ENCODE data around the gene CPM. TPM values are rescaled to one million over a fixed set of nuclear protein-coding genes. Genes with fewer than 3 reads are reported as not detected.
"Not testable (repeated sequence)": the region's sequence is repeated elsewhere in the genome, so short reads cannot be mapped to it uniquely, and the experiment has no call there.

CPM gene
- total RNA-seq, 2 experiments from 2014 or later, result 50.5 to 55.1 TPM

DNA sequence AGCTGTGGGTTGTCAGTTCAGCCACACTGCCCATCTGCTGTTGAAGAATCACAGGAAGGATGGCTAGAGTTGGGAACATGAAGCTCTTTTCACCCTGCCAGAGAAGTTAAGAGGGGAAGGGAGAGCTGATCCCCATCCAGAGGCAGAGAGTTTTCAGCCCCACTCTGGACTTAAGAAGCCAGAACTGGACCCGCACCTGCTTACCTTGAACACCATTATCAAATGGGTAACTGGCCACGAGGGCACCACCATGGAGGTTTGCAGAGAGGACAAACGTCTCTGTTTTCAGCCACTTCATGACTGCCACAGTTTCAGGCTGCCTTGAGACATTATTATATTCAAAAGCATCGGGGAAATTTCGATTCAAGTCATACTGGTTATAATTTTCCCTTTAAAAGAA lies 63.0 kb downstream of the CPM start:
- H3K4me3 Mint-ChIP-seq, result no peak overlapping the region
- peaks cover 44% of the 10 kb centered on the region for H3K36me3 Mint-ChIP-seq (ENCODE audit: low read depth)
- no peaks in the 10 kb centered on the region for H3K9me3 Mint-ChIP-seq
- peaks cover 4% of the 10 kb centered on the region for H3K4me1 Mint-ChIP-seq (ENCODE audit: low read depth)
- no peak for DNase-seq
- no peaks in the 10 kb centered on the region for H3K27me3 Mint-ChIP-seq (ENCODE audit: low read depth)
- intact Hi-C loops (cut with micrococcal nuclease), result no loop called here
- CTCF ChIA-PET, result interaction anchor here (0.7 to 1.4 kb wide), 4 partner anchors 10 to 202 kb away, joined by 3 to 6 read pairs (median 4); no protein-coding TSS in a partner anchor
- H3K27ac Mint-ChIP-seq, result no peak overlapping the region

DNA sequence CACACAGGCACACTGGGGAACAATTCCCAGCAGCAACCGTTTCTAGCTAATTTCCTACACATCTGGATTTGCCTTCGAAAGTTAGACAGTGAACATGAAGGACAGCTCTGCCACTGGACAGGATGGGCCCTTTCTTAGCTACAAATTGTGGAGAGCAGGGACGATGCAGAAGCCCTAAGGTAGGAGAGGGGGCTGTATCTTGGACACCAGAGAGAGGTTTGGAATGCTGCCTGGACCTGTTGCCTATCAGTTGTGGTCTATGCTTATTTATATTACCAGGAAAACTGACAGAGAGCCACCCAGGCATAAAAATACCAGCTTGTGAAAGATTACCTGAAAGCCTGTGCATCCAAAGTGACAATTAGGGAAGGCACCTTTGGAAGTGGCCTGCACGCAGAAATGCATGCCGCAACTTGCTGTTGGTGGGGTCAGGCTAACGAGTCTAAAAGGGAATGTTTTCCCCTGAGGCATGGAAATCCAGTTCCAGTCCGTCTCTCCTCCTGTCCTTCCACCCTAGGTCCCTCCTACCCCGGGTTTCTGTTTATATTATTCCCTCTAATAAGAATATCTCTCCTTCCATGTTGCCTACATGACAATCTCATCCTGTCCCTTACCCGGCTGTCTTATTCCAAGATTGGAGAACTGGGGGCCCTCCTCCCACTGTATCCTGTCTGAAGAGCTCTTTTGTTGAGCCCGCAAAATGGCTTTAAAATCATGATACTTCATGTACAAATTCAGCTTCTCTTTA lies 64.8 kb downstream of the CPM start:
- Mint-ChIP-seq H3K36me3 (ENCODE audit: low read depth) (peaks cover 39% of the 10 kb centered on the region), H3K27me3 (ENCODE audit: low read depth) (no peaks in the 10 kb centered on the region), H3K4me3 (no peak overlapping the region), H3K4me1 (ENCODE audit: low read depth) (peaks cover 6% of the 10 kb centered on the region), H3K9me3 (no peaks in the 10 kb centered on the region), H3K27ac (no peak overlapping the region)
- intact Hi-C loops (cut with micrococcal nuclease), result no loop called here
- CTCF ChIA-PET, result interaction anchor here (0.9 to 2.3 kb wide), 3 partner anchors 16 to 202 kb away, joined by 3 to 6 read pairs (median 3); no protein-coding TSS in a partner anchor
- no peak for DNase-seq

DNA sequence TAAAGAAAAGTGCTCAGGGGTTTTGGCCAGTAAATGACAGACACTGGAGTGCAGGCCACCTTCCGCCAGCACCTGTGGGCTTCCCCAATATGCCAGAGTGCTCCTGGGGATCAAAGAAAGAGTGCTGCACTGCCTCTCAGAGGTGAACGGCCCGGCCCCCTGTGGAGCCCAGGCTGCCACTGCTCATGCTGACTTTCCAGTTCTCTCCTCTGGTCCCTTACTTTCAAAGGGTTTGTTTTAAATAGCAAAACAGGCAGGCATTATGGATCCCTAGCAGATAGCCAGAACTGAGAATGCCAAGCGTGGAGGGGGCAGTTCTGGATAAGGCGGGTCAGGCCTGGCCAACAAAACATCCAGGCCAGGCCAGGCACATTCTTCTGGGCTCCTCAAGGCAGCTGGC lies 65.4 kb downstream of the CPM start:
- H3K36me3 Mint-ChIP-seq (ENCODE audit: low read depth), result peaks cover 40% of the 10 kb centered on the region
- intact Hi-C loops (cut with micrococcal nuclease), result no loop called here
- H3K9me3 Mint-ChIP-seq, result no peaks in the 10 kb centered on the region
- CTCF ChIA-PET, result interaction anchor here (2.3 kb wide), 1 partner anchor 202 kb away, joined by 6 read pairs; no protein-coding TSS in a partner anchor
- peaks cover 6% of the 10 kb centered on the region for H3K4me1 Mint-ChIP-seq (ENCODE audit: low read depth)
- H3K27me3 Mint-ChIP-seq (ENCODE audit: low read depth), result no peaks in the 10 kb centered on the region
- DNase-seq, result no peak
- H3K27ac Mint-ChIP-seq, result no peak overlapping the region
- no peak overlapping the region for H3K4me3 Mint-ChIP-seq

DNA sequence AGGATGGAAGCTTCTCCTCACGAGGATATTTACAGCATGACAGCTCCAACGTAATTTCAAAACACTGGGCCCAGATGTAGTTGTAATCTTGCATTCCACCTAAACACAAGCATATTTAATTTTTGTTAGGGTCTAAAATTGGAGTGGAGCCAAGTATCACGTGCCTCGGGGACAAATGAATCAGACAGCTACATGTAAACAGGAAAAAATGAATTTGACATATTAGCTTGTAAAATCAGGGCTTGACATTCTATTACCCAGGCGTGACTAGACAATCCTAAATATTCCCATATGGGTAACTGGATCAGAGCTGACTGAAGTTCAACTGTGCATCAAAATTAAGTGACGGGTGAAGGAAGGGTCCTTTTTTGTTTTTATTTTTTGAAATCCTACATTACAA lies 66.0 kb downstream of the CPM start:
- Mint-ChIP-seq H3K4me3 (no peak overlapping the region), H3K9me3 (no peaks in the 10 kb centered on the region), H3K4me1 (ENCODE audit: low read depth) (peaks cover 6% of the 10 kb centered on the region), H3K27ac (no peak overlapping the region), H3K36me3 (ENCODE audit: low read depth) (peaks cover 39% of the 10 kb centered on the region), H3K27me3 (ENCODE audit: low read depth) (no peaks in the 10 kb centered on the region)
- CTCF ChIA-PET, result interaction anchor here (0.7 to 2.3 kb wide), 2 partner anchors 203 to 989 kb away, joined by 3 to 6 read pairs; no protein-coding TSS in a partner anchor
- DNase-seq, result no peak
- intact Hi-C loops (cut with micrococcal nuclease), result no loop called here

DNA sequence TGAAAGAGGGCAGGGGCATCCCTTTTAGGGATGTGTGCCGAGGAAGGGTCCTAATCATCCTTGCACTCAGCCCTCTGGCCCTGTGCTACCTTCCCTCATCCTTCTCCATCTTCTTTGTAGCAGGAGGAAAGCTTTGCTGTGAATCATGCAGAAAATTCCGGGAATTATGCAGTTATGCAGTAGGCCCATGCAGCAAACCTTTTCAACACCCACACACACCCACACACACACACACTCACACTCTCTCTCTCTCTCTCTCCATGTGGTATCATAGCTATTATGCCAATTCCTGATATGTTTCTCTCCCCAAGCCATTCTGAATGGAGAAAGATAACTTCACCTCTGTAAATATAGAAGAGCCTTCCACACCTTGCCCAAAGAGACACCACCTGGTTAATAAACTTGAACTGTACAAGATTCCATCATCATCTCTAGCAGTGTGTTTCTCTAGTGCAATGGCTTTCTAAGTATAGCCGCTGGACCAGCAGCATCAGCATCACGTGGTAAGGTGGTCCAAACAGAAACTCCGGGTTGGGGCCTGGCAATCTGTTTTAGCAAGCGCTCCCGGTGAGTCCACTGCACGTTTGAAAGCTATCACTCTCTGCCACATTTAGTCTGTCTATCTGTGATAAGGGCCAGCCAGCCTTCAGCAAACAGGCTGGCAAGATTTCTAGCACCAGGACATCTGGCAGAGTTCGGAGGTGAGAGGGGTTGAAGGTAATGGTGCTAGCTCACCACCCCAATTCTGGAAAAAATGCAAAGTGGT lies 67.4 kb downstream of the CPM start:
- Mint-ChIP-seq H3K4me3 (no peak overlapping the region), H3K27ac (no peak overlapping the region), H3K36me3 (ENCODE audit: low read depth) (peaks cover 32% of the 10 kb centered on the region), H3K4me1 (ENCODE audit: low read depth) (peaks cover 6% of the 10 kb centered on the region), H3K9me3 (no peaks in the 10 kb centered on the region), H3K27me3 (ENCODE audit: low read depth) (no peaks in the 10 kb centered on the region)
- CTCF ChIA-PET, result interaction anchor here (0.7 to 2.1 kb wide), 2 partner anchors 204 to 383 kb away, joined by 3 to 8 read pairs; no protein-coding TSS in a partner anchor
- no peak for DNase-seq
- intact Hi-C loops (cut with micrococcal nuclease), result loop anchor here (2.0 kb wide), 1 partner anchor 389 kb away; no protein-coding TSS in a partner anchor

DNA sequence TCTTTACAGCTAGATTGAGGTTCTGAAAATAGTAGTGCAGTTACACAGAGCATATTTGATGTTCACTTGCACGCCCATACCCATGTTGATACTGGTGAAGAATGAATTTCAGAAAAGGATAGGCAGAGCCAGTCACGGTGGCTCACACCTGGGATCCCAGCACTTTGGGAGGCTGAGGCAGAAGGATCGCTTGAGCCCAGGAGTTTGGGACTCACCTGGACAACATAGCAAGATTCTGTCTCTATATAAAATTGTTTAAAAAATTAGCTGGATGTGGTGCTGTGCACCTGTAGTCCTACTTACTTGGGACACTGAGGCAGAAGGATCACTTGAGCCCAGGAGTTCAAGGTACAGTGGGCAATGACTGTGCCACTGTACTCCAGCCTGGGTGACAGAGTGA lies 68.4 kb downstream of the CPM start:
- intact Hi-C loops (cut with micrococcal nuclease), result loop anchor here (1.0 to 5.0 kb wide), 3 partner anchors 206 to 390 kb away; no protein-coding TSS in a partner anchor
- H3K36me3 Mint-ChIP-seq (ENCODE audit: low read depth), result peaks cover 38% of the 10 kb centered on the region
- H3K27ac Mint-ChIP-seq, result no peak overlapping the region
- H3K4me3 Mint-ChIP-seq, result no peak overlapping the region
- CTCF ChIA-PET, result interaction anchor here (2.1 kb wide), 1 partner anchor 205 kb away, joined by 8 read pairs; no protein-coding TSS in a partner anchor
- no peak for DNase-seq
- H3K4me1 Mint-ChIP-seq (ENCODE audit: low read depth), result peaks cover 6% of the 10 kb centered on the region
- H3K27me3 Mint-ChIP-seq (ENCODE audit: low read depth), result no peaks in the 10 kb centered on the region
- no peaks in the 10 kb centered on the region for H3K9me3 Mint-ChIP-seq

DNA sequence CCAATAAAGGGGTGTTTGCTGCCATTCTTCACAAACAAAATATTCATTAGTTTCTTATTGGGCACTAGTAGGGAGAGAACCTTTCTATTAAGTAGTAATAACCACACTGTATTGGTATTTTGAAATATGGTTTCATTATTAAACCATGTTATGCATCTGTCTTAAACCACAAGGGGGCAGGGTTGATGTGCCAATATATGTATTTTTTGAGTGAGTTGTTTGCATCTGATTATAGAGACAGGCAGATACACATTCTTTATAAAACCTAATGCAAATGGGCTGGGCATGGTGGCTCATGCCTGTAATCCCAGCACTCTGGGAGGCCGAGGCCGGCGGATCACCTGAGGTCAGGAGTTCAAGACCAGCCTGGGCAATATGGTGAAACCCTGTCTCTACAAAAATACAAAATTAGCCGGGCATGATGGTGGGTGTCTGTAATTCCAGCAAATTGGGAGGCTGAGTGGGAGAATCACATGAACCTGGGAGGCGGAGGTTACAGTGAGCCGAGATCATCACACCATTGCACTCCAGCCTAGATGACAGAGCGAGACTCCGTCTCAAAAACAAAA lies 69.0 kb downstream of the CPM start:
- intact Hi-C loops (cut with micrococcal nuclease), result loop anchor here (1.0 to 5.0 kb wide), 3 partner anchors 206 to 391 kb away; no protein-coding TSS in a partner anchor
- not testable (repeated sequence) for H3K9me3 Mint-ChIP-seq; H3K27me3 Mint-ChIP-seq (ENCODE audit: low read depth); H3K4me1 Mint-ChIP-seq (ENCODE audit: low read depth); H3K27ac Mint-ChIP-seq; H3K4me3 Mint-ChIP-seq
- H3K36me3 Mint-ChIP-seq (ENCODE audit: low read depth), result peaks cover 33% of the 10 kb centered on the region
- CTCF ChIA-PET, result interaction anchor here (0.6 kb wide), 1 partner anchor 692 kb away, joined by 3 read pairs; no protein-coding TSS in a partner anchor
- DNase-seq, result peak; percentile 52

DNA sequence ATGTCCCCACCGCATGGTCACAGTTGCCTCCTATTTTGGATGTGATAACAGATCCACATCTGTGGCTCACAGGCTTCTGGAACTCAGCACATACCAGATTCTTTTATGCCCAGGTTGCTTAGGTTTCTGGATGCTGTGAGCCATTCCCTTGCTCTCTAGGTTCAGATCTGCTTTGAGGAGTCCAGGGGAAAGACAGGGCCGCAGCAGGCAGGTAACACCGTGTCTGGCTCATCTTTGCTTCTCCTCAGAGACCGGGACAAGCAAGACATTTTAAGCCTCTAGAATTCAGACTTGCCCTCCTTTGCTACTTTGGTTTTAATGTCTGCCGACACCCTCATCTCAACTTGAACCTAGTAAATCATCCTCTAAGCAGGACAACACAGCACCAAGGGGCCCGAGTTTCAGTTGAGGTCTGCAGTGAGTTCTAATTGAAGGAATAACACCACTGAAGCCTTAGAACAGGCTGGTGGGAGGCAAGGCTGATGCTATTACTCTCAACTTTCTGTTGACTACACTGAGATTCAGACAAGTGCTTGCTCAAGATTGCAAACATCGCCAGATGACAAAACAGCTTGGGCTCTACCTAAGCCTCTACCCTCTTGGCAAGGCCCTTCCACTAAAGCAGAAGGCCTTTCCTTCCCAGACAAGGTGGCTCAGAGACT lies 69.7 kb downstream of the CPM start:
- H3K9me3 Mint-ChIP-seq, result no peaks in the 10 kb centered on the region
- intact Hi-C loops (cut with micrococcal nuclease), result loop anchor here (5.0 kb wide), 1 partner anchor 289 kb away; no protein-coding TSS in a partner anchor
- no peak overlapping the region for H3K27ac Mint-ChIP-seq
- H3K4me1 Mint-ChIP-seq (ENCODE audit: low read depth), result peaks cover 6% of the 10 kb centered on the region
- DNase-seq, result no peak
- CTCF ChIA-PET, result interaction anchor here (0.6 to 1.3 kb wide), 9 partner anchors 19 to 692 kb away, joined by 3 to 8 read pairs (median 3); no protein-coding TSS in a partner anchor
- no peak overlapping the region for H3K4me3 Mint-ChIP-seq
- H3K36me3 Mint-ChIP-seq (ENCODE audit: low read depth), result peaks cover 33% of the 10 kb centered on the region
- H3K27me3 Mint-ChIP-seq (ENCODE audit: low read depth), result no peaks in the 10 kb centered on the region

DNA sequence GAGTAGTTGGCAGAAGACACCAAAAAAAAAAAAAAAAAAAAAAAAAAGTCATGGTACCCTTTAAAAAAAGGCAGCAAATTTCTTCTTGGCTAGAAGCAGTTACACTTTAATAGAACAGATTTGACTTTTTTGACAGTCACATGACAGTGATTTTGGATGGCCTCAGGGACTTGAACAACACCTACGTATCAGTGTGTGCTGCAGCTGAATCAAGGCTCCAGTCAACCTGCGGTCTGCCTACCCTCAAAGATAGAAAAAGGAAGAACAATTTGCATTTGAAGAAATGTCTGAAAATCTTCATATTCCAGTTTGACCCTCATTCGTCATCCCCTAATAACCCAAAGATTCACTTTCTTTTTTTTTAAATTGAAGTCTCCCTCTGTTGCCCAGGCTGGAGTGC lies 71.1 kb downstream of the CPM start:
- Mint-ChIP-seq H3K9me3 (no peaks in the 10 kb centered on the region), H3K4me1 (ENCODE audit: low read depth) (peaks cover 6% of the 10 kb centered on the region), H3K27me3 (ENCODE audit: low read depth) (no peaks in the 10 kb centered on the region), H3K27ac (no peak overlapping the region), H3K4me3 (no peak overlapping the region), H3K36me3 (ENCODE audit: low read depth) (peaks cover 43% of the 10 kb centered on the region)
- CTCF ChIA-PET, result interaction anchor here (1.2 to 1.3 kb wide), 2 partner anchors 32 to 295 kb away, joined by 3 to 8 read pairs; no protein-coding TSS in a partner anchor
- intact Hi-C loops (cut with micrococcal nuclease), result loop anchor here (5.0 kb wide), 1 partner anchor 290 kb away; no protein-coding TSS in a partner anchor
- no peak for DNase-seq

DNA sequence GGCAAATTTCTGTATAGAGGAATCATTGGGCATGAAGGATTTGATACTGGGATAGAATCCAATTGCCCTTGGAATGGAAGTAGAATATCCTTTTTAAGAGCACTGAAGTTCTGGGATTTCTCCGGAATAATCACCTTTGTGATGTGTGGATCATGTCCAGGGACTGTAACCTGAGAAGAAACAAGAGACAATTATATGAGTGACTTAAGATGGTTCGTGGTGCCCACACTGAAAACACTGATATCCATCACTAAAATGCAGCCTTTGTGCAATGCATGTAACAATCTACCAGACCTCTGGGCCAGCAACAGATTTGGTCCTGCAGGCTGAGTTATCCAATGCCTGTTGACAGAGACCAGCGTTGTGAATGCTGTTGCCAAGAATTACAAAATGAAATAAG lies 76.5 kb downstream of the CPM start:
- peaks cover 18% of the 10 kb centered on the region for H3K4me1 Mint-ChIP-seq (ENCODE audit: low read depth)
- H3K27ac Mint-ChIP-seq, result no peak overlapping the region
- no peak for DNase-seq
- peaks cover 48% of the 10 kb centered on the region for H3K36me3 Mint-ChIP-seq (ENCODE audit: low read depth)
- H3K27me3 Mint-ChIP-seq (ENCODE audit: low read depth), result no peaks in the 10 kb centered on the region
- CTCF ChIA-PET, result no interaction called here
- no peaks in the 10 kb centered on the region for H3K9me3 Mint-ChIP-seq
- no peak overlapping the region for H3K4me3 Mint-ChIP-seq
- intact Hi-C loops (cut with micrococcal nuclease), result no loop called here

DNA sequence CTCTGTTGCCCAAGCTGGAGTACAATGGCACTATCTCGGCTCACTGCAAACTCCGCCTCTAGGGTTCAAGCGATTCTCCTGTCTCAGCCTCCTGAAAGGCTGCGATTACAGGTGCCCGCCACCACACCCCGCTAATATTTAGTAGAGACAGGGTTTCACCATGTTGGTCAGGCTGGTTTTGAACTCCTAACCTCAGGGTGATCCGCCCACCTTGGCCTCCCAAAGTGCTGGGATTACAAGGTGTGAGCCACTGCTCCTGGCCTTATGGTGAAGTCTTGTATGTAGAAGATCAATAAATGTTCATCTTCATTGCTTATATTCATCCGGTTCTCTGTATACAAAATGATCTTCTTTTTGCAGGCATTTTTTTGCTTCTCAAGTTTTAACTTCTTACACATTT lies 77.2 kb downstream of the CPM start:
- no peak for DNase-seq
- Mint-ChIP-seq H3K27ac (no peak overlapping the region), H3K9me3 (no peaks in the 10 kb centered on the region), H3K4me3 (no peak overlapping the region), H3K36me3 (ENCODE audit: low read depth) (peaks cover 44% of the 10 kb centered on the region), H3K27me3 (ENCODE audit: low read depth) (no peaks in the 10 kb centered on the region), H3K4me1 (ENCODE audit: low read depth) (peaks cover 18% of the 10 kb centered on the region)
- intact Hi-C loops (cut with micrococcal nuclease), result no loop called here
- CTCF ChIA-PET, result interaction anchor here (0.6 kb wide), 1 partner anchor 816 kb away, joined by 4 read pairs; no protein-coding TSS in a partner anchor

Data from activated naive CD4-positive, alpha-beta T cell treated with anti-CD3 and anti-CD28 coated beads for 36 hours (primary cell).